ENCODE results near the gene VTN.

DNA sequence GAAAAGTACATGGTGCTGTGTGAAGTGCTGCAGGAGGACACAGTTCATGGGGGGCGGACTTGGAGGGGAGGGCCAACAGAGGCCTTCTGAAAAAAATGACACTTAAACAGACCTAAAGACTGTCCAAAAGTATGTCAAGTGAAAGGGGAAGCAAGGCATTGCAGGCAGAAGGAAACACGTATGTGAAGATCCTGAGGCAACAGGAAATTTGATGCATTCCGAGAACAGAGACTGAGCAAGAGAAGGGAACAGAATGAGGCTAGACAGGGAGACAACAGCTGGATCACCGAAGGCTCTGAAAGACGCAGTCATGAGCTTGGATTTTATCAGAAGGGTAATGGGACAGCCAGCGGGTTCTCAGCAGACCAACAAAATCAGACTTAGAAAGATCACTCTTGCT lies 35.9 kb downstream of the VTN start:
- TF ChIP-seq POLR2AphosphoS5 (IDR thresholded peaks at IDR 0.05; ENCODE audit: low read depth) (no peak), EZH2 (IDR thresholded peaks at IDR 0.05; ENCODE audit: low read depth, unreplicated experiment) (no peak), EZH2phosphoT487 (IDR thresholded peaks at IDR 0.05; ENCODE audit: unreplicated experiment) (no peak), ZNF331 (CRISPR knock-in tag; IDR thresholded peaks at IDR 0.05; ENCODE audit: low read depth) (no peak)
- TF ChIP-seq, protein P1, sequence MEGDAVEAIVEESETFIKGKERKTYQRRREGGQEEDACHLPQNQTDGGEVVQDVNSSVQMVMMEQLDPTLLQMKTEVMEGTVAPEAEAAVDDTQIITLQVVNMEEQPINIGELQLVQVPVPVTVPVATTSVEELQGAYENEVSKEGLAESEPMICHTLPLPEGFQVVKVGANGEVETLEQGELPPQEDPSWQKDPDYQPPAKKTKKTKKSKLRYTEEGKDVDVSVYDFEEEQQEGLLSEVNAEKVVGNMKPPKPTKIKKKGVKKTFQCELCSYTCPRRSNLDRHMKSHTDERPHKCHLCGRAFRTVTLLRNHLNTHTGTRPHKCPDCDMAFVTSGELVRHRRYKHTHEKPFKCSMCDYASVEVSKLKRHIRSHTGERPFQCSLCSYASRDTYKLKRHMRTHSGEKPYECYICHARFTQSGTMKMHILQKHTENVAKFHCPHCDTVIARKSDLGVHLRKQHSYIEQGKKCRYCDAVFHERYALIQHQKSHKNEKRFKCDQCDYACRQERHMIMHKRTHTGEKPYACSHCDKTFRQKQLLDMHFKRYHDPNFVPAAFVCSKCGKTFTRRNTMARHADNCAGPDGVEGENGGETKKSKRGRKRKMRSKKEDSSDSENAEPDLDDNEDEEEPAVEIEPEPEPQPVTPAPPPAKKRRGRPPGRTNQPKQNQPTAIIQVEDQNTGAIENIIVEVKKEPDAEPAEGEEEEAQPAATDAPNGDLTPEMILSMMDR (conservative IDR thresholded peaks at IDR 0.05; ENCODE audit: low read depth in 2 of 2), result no peak
- TF ChIP-seq, protein P2, sequence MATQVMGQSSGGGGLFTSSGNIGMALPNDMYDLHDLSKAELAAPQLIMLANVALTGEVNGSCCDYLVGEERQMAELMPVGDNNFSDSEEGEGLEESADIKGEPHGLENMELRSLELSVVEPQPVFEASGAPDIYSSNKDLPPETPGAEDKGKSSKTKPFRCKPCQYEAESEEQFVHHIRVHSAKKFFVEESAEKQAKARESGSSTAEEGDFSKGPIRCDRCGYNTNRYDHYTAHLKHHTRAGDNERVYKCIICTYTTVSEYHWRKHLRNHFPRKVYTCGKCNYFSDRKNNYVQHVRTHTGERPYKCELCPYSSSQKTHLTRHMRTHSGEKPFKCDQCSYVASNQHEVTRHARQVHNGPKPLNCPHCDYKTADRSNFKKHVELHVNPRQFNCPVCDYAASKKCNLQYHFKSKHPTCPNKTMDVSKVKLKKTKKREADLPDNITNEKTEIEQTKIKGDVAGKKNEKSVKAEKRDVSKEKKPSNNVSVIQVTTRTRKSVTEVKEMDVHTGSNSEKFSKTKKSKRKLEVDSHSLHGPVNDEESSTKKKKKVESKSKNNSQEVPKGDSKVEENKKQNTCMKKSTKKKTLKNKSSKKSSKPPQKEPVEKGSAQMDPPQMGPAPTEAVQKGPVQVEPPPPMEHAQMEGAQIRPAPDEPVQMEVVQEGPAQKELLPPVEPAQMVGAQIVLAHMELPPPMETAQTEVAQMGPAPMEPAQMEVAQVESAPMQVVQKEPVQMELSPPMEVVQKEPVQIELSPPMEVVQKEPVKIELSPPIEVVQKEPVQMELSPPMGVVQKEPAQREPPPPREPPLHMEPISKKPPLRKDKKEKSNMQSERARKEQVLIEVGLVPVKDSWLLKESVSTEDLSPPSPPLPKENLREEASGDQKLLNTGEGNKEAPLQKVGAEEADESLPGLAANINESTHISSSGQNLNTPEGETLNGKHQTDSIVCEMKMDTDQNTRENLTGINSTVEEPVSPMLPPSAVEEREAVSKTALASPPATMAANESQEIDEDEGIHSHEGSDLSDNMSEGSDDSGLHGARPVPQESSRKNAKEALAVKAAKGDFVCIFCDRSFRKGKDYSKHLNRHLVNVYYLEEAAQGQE (IDR thresholded peaks at IDR 0.05; ENCODE audit: unreplicated experiment), result no peak

All from GM23338 (cell line).